GM18907 (cell line): ENCODE results near the gene ISOC2.
A peak's percentile ranks its signal among the peaks of the same experiment; 100 is the strongest.
"Not testable (repeated sequence)": the region's sequence is repeated elsewhere in the genome, so short reads cannot be mapped to it uniquely, and the experiment has no call there.

ENCODE experiments used
- ATAC-seq: cut with Tn5 transposase; IDR thresholded peaks from one replicate; pipeline ENCODE4 v1.9.1; 2021; ENCODE audit warnings: mild to moderate bottlenecking, moderate library complexity; ENCODE audit not compliant: unreplicated experiment

Gene ISOC2

DNA sequence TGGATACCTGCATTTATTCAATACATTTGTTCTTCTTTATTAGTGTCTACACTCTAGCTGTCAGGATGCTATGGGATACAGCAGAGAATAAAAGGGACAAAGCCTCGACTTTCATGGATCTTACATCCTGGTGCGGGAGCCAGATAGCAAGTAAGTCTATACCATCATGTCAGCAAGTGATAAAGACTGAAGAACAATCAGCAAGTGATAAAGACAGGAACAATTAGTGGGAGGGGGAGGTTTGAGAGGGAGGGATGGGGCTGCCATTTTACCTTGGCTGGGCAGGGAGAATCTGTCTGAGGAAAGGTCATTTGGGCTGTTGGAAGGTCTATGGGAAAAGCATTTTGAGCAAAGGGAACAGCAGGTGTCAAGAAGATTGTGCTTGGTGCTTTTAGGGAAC lies 51.3 kb downstream of the ISOC2 start:
- ATAC-seq, result no peak

DNA sequence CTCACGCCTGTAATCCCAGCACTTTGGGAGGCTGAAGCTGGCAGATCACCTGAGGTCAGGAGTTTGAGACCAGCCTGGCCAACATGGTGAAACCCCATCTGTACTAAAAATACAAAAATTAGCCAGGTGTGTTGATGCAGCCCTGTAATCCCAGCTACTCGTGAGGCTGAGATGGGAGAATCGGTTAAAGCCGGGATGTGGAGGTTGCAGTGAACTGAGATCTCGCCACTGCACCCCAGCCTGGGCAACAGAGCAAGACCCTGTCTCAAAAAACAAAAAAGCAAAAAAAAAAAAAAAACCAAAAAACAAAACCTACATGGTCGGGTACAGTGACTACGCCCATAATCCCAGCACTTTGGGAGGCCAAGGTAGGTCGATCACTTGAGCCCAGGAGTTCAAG lies 52.3 kb downstream of the ISOC2 start:
- not testable (repeated sequence) for ATAC-seq

DNA sequence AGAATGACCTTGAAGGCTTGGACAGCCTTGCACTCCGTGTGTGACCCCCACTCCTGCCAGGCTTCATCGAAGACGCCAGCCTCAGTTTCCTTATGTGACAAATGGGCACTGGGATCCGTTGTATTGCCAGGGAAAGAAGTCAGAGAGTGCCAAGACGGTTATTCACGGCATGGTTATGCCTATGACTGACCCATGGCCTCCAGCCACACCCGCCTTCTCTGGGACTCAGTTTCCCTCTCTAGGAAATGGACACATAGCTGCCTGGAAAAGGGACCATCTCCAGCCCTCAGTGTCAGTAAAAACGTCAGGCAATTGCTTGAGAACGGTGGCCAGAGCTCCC lies 52.9 kb downstream of the ISOC2 start:
- ATAC-seq, result no peak

DNA sequence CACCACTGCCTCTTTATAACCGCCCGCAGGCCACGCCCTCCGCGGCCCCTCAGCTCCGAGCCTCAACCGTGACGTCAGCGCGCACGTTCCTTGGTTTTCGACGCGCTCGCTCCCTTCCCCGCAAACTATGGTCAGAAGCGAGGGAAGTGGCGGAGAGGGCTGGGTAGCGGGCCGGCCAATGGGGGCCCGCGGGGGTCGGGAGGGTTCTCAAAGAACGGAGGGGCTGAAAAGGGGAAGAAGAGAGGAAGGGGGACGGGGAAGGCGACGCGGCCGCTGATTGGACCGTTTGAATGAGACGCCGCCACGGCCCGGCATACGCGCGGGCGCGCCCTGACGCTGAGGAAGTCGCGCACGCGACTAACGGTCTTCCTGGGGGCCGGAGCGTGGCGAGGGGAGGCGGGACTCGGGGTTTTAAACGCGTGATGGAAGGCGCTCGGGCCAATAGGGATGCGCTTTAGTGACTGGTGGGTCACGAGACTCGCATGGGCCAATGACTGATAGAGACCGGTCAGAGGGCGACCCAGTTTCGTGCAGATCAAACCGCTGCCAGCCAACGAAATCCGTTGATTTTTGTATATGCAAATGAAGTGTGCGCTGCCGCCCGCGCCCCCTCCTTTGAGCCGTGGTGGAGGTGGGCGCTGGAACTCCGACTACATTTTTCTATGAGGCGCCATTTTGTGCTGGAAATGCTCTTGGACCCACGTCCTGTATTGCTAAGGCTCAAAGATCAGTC lies 53.5 kb downstream of the ISOC2 start:
- peak; percentile 86 for ATAC-seq

DNA sequence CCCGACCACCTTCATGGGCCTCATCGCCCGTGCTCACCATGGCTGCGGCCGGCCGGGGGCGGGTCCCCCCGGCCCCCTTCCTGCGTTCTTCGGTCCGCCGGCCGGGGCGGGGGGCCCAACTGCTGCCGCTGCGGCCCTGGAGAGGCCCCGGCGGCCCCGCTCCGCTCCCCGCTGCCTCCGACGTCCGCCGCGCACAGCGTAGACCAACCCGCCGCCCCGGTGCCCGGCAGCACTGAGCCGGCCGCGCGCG lies 54.0 kb downstream of the ISOC2 start, which contains the start of gene UBE2S:
TSS of gene UBE2S (minus strand) at position 239 of the 250 bp plus-strand sequence. CDS start at position 40, 199 bp downstream.
- peak; percentile 28 for ATAC-seq

DNA sequence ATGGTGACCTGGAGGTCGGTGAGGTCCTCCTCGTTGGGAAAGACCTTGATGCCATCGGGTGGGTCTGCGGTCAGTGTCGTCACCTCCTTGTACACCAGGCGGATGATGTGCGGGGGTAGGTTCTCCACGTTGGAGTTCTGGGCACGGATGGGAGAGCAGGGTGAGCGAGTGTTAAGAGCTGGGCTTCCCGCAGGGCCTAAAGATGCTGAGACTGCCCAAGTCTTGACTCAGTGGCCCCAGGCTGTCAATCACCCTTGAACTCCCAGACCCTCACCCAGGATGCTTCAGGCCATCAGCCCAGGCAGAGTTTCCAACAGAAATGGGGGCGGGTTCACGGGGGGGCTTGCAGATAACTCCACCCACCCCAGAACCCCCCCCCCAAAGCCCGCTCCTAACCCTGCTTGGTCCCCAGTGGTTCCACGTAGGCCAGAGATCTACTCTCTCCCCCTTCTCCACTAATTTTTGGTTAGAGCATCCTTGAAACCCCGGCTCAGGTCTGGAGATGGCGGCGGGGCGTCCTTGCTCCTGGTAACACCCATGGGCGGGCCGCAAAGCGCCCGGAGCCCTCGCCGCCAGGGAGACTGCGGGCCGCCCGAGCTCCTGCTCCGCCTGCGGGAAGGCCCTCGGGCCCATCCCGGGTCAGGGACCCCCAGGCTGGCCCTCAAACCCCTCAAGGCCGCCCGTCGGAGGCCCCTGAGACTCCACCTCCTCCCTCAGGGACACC lies 54.5 kb downstream of the ISOC2 start:
- no peak for ATAC-seq

DNA sequence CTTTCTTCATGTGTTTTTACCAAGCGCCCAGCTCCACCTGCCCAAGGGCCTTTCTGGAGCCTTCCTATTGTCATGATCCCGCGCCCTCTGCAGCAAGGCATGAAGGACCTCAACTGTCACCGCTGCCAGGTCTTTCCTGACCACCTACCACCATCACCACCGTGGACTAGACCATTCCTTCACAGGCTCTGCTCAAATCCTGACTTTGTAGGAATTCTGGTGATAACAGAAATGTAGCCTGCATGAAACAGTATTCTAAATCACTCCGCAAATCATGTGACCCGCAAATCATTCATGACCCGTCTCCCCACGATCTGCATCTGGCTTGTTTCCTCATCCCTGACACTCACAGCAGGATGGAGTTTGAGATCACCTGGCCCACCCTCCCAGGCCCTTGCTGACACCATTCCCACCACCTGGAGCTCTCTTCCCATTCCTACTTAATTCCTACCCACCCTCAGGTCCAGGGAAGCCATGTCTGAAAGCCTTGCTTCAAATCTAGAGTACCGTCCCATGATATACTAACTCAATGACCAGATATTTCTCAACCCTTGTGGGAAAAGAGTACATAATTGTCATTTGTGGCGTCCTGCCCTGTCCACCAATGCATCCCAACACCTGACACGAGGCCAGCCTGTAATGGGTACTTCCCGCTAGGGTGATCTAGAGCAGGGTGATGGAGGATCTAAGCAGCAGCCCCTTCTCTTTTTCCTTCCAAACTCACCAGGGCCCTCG lies 55.2 kb downstream of the ISOC2 start:
- no peak for ATAC-seq

DNA sequence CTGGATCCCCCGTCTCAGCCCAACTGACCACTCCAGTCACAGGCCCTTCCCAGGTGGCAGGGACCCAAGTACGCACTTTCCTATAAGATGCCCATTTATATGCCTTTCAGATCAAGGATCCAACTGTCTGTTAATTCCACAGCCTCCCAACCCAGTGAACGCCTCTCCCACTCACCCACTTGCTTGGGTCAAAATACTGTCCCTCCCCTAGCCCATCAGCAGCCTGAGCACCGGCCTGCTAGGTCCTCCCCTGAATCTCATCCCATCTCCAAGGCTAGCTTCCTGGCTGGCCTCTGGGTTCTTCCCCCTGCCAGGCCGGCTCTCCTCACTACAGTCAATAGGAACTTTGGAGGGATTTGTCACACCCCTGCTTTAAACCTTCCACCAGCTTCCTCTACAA lies 55.8 kb downstream of the ISOC2 start:
- no peak for ATAC-seq
